ENCODE measurements around the gene ABCE1.

DNA sequence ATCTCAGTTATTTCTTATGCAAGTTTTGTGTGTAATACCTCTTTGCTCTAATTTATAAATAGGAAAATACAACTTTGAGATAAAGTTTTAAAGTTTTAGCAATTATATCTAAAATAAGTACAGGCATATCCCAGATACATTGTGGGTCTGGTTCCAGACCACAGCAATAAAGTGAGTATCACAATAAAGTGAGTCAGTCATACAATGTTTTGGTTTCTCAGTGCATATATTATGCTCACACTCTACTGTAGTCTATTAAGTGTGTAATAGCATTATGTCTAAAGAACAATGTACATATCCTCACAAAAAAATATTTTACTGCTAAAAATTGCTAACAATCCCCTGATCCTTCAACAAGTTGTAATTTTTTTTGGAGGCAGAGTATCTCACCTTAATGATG lies 49.3 kb upstream of the ABCE1 start:
- TF ChIP-seq POLR2A (IDR thresholded peaks at IDR 0.05; ENCODE audit: control extremely low read depth in 1 of 2, low read depth in 2 of 2, low read length in 2 of 2), result no peak
- TF ChIP-seq USF2 (IDR thresholded peaks at IDR 0.05; ENCODE audit: low read length), result no peak
- TF ChIP-seq, protein P1, sequence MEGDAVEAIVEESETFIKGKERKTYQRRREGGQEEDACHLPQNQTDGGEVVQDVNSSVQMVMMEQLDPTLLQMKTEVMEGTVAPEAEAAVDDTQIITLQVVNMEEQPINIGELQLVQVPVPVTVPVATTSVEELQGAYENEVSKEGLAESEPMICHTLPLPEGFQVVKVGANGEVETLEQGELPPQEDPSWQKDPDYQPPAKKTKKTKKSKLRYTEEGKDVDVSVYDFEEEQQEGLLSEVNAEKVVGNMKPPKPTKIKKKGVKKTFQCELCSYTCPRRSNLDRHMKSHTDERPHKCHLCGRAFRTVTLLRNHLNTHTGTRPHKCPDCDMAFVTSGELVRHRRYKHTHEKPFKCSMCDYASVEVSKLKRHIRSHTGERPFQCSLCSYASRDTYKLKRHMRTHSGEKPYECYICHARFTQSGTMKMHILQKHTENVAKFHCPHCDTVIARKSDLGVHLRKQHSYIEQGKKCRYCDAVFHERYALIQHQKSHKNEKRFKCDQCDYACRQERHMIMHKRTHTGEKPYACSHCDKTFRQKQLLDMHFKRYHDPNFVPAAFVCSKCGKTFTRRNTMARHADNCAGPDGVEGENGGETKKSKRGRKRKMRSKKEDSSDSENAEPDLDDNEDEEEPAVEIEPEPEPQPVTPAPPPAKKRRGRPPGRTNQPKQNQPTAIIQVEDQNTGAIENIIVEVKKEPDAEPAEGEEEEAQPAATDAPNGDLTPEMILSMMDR (IDR thresholded peaks at IDR 0.05; ENCODE audit: control extremely low read depth in 1 of 3, insufficient read depth in 1 of 3, low read depth in 1 of 3, low read length in 3 of 3), result no peak
- no peak for TF ChIP-seq SIN3A (conservative IDR thresholded peaks at IDR 0.05 in 1 of 2, IDR thresholded peaks at IDR 0.05 in 1 of 2; ENCODE audit: low read depth in 1 of 2, low read length in 2 of 2)
- TF ChIP-seq, protein P2, sequence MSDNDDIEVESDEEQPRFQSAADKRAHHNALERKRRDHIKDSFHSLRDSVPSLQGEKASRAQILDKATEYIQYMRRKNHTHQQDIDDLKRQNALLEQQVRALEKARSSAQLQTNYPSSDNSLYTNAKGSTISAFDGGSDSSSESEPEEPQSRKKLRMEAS (IDR thresholded peaks at IDR 0.05), result no peak
- TF ChIP-seq POLR2AphosphoS5 (IDR thresholded peaks at IDR 0.05; ENCODE audit: low read depth, low read length), result no peak
- no peak for TF ChIP-seq EGR1 (IDR thresholded peaks at IDR 0.05; ENCODE audit: borderline replicate concordance, low read depth, low read length)
